NB4 (cell line): ENCODE data around the gene KIF11.
A peak's percentile ranks its signal among the peaks of the same experiment; 100 is the strongest.
"Not testable (repeated sequence)": the region's sequence is repeated elsewhere in the genome, so short reads cannot be mapped to it uniquely, and the experiment has no call there.

ENCODE experiments used
- DNase-seq: peaks from one replicate; pipeline ENCODE4 v3.0.0; 2010; ENCODE audit warnings: low read depth
- H3K4me3 ChIP-seq: one replicate; pipeline ENCODE4 v1.5.1; 2011; ENCODE audit warnings: mild to moderate bottlenecking, low read depth, low read length, moderate library complexity
- CTCF ChIP-seq: IDR thresholded peaks from one replicate; pipeline ENCODE4 v1.5.1; 2012; ENCODE audit warnings: low read depth, low read length
- MYC ChIP-seq: IDR thresholded peaks from 2 replicates; pipeline ENCODE4 v1.6.1; 2011; ENCODE audit warnings: low read depth, low read length
- POLR2A ChIP-seq: IDR thresholded peaks from 2 replicates; pipeline ENCODE4 v1.6.1; 2011; ENCODE audit warnings: mild to moderate bottlenecking; ENCODE audit not compliant: insufficient read length; ENCODE audit errors: extremely low read depth
- TF ChIP-seq, protein P1 (sequence below): IDR thresholded peaks from 2 replicates; pipeline ENCODE4 v1.6.1; 2011; ENCODE audit warnings: low read depth, low read length

KIF11 gene

DNA sequence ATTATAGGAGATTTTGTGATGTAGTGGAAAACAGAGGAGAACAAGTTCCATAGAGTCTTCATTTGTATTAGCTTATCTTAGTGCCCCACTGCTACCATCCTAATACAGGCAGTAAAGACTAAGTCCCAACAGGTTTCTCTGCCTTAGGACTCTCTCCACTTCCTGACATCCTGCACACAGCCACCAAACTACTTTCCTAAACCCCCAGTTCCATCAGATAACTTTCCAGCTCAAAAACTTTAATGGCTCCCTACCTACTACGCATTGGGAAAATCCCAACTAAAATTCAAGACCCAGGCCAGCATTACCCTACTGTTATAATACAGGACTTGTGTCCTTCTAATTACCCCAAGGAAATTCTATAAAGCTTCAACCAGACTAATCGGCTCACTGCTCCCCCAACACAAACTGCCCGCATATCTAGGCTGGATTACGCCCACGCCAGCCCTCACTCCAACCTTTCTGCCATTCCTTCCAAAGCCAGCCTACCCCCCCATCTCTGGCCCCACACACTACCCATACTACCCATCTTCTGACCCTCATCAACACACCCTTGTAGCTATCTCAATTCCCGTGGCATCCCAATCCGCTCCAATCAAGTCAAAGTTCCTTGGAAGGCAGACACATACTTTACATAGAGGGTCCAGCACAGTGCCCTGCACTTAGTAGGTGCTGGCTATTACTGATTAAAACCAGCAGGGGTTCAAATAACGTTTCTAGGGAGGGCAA lies 20.4 kb upstream of the KIF11 start:
- peak; percentile 15 for DNase-seq
- TF ChIP-seq MYC (no peak), CTCF (no peak), POLR2A (no peak)
- TF ChIP-seq, protein P1, sequence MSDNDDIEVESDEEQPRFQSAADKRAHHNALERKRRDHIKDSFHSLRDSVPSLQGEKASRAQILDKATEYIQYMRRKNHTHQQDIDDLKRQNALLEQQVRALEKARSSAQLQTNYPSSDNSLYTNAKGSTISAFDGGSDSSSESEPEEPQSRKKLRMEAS: no peak
- peak overlapping the region; percentile 93 for H3K4me3 ChIP-seq

- TF ChIP-seq, protein P1: no peak
- no peak for TF ChIP-seq CTCF
- no peak for TF ChIP-seq MYC
- TF ChIP-seq POLR2A: no peak
- peak overlapping the region; percentile 93 for H3K4me3 ChIP-seq
- peak; percentile 70 for DNase-seq
Observed at GRCh38 chr10:92573091-92573797, 19.7 kb upstream of the KIF11 start.

DNA sequence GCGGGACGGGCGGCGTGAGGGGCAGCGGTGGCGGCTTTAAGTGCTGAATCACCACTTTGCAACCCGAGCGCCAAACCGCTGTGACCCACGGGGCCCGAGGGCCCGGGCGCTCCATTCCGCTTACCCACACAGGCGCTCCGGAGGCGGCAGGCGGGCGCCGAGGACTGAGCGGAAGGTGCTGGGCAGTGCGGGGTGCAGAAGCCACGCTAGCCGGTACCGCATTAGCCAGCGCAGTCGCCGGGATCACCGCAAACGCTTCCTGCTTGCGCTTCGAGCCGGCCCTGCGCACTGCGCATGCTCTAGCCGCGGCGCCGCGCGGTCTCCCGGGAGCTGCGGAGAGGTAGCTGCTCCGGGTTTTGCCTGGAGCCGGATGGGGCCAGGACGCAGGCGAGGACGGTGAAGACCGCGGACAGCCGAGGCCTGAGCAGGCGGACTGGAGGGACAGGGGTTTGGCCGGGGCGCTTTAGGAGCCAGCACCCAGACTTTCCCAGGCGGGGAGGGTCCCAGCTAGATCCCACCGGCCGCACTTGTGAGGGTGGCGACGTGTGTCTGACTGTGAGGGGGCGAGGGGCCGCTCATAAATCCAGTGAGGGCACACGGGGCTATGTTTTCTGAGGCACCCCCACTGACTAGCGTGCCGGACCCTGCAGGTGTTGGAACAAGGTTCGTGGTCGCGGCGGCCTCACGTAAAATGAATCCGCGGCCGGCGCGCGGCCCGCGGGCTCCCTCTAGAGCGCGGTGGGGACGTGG lies 19.0 kb upstream of the KIF11 start, which contains the start of gene IDE:
TSS of gene IDE (minus strand) at position 296 of the 750 bp plus-strand sequence. CDS start at position 222, 74 bp downstream.
- DNase-seq: peak; percentile 95
- TF ChIP-seq MYC (peak; percentile 78; the same call in 1 of the 2 replicates), POLR2A (peak; percentile 72), CTCF (peak; percentile 65)
- TF ChIP-seq, protein P1: peak; percentile 61
- H3K4me3 ChIP-seq: peak within 1 kb of the TSS; percentile 93

GRCh38 chr10:92574548-92575261 lies 18.2 kb upstream of the KIF11 start:
- TF ChIP-seq CTCF (peak; percentile 17), POLR2A (no peak)

GRCh38 chr10:92575961-92576360 lies 17.0 kb upstream of the KIF11 start:
- DNase-seq: peak; percentile 87
- TF ChIP-seq, protein P1: peak; percentile 42
- TF ChIP-seq MYC (peak; percentile 35; the same call in 1 of the 2 replicates), CTCF (no peak), POLR2A (no peak)
- no peak overlapping the region for H3K4me3 ChIP-seq

More at GRCh38 chr10:92574548-92575261, 18.2 kb upstream of the KIF11 start:
- no peak for DNase-seq
- peak overlapping the region; percentile 93 for H3K4me3 ChIP-seq

- not testable (repeated sequence) for H3K4me3 ChIP-seq, DNase-seq
Observed at GRCh38 chr10:92582347-92582746, 10.6 kb upstream of the KIF11 start.
